GM18517 (cell line): Measurements from ENCODE around the gene OGT.
A peak's percentile ranks its signal among the peaks of the same experiment; 100 is the strongest.

Experiments
- ATAC-seq: cut with Tn5 transposase; IDR thresholded peaks from one replicate; pipeline ENCODE4 v1.9.1; 2021; ENCODE audit warnings: mild to moderate bottlenecking, moderate library complexity; ENCODE audit not compliant: unreplicated experiment

The OGT gene

DNA sequence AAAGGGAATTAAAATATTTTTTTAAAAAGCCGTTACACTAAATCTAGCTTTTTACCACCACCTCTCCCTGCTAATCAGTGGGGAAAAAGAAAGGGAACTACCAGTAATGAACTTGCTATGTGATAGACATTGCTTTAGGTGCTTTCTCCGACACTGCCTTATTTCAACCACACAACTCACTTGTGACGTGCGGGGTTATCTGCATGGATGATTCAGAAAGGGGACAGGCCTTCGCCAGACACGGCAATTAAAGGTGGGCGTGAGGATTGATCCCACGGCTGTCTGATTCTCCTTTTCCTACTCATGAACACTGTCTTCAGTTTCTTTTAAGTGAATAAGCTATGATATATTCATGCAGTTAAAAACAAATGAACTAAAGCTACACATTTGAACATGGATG, 86.3 kb downstream of the OGT start:
- no peak for ATAC-seq

DNA sequence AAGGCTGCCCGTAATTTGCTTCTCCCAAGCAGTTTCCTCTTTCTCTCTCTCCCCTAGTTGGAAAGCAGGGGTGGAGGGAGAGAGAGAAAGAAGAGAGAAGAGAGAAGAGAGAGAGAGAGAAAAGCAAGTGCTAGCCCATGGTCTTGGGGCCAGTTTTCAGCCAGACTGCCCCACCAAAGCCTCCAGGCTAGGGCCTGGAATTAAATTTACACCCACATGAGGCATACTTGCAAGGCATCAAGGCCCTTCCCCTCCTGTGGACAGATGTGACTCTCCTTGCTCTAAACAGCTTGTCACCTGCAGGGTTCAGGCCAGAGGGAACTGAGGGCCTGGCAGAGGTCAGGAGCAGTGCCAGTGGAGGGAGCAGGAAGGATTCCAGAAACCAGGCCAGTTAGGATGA, 87.1 kb downstream of the OGT start:
- no peak for ATAC-seq

DNA sequence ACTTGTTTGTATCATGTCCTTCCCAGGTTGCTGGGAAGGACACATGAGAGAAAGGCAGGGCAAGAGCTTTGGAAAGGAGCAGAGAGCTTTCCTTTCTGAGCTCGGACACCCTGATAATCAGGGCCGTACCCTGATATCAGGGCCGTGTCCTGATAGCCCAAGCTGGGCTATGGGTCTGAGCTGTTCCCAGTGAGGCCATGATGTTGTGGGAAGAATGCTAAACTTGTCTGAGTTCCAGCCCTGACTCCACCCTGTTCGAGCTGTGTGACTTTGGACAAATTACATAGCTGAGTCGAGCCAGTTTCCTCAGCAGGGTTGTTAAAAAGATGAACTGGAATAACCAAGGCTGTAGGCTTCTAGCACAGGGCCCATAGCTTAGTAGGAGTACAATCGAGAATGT, 88.7 kb downstream of the OGT start:
- ATAC-seq = no peak

DNA sequence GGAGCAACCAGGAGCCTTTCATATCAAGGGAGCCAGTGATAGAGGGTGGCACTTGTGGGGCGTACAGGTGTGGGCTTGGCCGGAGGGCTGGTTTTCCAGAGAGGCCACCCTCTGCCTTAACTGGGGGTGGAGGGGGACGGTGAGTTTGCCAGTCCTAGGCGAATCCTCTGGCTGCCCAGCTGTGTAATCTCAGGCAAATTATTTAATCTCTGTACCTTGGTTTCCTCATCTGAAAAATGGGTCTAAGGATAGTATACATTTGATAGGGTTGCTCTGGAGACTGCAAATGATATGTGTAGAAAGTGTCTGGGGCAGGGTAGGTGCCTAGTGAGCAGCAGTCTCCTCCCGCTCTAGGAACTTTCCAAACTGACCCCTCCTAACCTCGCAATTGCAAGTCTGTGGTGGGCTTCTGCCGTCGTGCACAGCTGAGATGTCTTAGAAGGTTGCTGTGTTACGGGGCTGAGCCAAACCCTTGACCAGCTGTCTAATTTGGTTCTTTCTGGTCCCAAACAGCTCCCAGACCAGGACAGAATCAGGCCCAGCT, 89.2 kb downstream of the OGT start:
- no peak for ATAC-seq

DNA sequence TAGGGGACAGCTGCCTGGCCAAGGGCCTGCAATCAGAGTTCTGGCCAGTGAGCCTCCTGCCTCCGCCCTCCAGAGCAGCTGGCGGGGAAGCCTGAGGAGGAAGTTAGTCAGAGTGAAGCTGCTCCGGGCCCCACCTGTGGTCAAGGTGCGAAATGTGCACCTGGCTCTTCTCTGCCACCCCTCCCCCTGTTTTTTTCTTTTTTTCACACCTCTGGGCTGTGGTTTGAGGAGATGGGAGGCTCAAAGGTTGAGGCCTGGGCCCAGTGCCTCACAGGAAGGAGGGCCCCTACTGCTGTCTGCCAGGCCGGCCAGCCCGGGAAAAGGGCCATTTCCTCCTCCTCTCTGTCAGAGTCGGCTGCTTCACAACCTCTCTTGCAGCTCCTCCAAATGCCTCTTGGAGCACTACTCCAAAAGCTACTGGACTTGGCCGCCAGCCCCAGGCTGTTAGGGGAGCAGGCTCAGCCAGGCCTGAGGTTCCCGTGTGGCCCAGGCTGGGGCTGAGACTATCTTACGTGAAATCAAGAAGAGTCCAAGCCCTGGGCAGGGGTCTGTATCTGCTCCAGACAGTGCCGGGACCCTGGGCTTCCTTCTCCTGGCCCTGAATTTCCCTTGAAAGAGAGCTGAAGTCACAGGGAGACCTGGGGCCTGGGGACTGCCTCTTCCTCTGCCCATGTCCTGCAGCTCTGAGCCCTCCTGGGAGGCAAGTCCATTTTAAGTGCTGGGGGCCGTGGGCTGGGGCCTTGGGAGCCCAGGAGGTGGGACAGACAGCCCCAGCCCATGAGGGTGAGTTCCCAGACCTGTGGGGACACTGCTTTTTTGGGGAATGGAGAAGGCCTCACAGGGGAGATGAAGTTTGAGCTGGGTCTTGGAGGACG, 89.9 kb downstream of the OGT start:
- ATAC-seq = peak; percentile 54

DNA sequence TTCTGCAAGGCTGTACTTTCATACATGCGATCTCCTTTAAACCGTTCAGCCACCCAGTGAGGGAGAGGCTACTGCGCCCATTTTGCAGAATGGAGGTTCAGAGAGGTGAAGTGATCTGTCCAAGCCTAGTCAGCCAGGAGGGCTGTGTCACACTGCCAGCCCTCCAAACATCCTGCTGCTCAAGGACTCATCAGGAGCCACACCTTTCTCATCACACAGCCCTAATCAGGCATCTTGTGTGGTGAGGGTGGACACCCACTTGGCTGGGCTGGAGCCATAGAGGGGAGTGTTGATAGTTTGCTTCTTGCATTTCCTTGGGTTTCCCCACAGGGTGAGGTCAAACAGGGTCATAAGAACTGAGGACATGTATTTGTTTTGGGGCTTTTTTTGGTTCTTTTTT, 90.8 kb downstream of the OGT start:
- peak; percentile 42 for ATAC-seq

DNA sequence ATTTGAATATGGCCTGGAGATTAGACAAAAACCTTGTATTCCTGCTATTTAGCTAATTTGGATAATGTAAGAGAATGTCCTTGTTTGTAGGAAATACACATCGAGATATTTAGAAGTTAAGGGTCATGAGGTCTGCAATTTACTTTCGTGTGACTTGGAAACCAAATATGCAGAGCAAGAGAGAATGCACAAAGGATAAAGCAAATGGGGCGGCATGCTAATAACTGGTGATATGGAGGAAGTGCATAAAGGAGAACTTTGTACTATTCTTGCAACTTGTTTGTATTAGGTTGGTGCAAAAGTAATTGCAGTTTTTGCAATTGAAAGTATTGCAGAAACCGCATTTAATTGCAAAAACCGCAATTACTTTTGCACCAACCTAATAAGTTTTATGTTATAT, 92.6 kb downstream of the OGT start:
- ATAC-seq = no peak
